ENCODE data around the gene TTYH3. TPM values are rescaled to one million over a fixed set of nuclear protein-coding genes. Genes with fewer than 3 reads are reported as not detected.

The TTYH3 gene
- total RNA-seq, 1 donor from 2014 or later = 35.6 TPM

- H3K27ac Mint-ChIP-seq = no peak overlapping the region
- H3K4me3 Mint-ChIP-seq = no peak overlapping the region
- intact Hi-C loops (cut with micrococcal nuclease) = no loop called here
- H3K27me3 Mint-ChIP-seq = no peaks in the 10 kb centered on the region
- H3K36me3 Mint-ChIP-seq (ENCODE audit: low read depth) = peaks cover 3% of the 10 kb centered on the region
- no peak for DNase-seq
- no peaks in the 10 kb centered on the region for H3K4me1 Mint-ChIP-seq
- no peaks in the 10 kb centered on the region for H3K9me3 Mint-ChIP-seq
Observed at GRCh38 chr7:2596464-2597272, 35.1 kb upstream of the TTYH3 start.

DNA sequence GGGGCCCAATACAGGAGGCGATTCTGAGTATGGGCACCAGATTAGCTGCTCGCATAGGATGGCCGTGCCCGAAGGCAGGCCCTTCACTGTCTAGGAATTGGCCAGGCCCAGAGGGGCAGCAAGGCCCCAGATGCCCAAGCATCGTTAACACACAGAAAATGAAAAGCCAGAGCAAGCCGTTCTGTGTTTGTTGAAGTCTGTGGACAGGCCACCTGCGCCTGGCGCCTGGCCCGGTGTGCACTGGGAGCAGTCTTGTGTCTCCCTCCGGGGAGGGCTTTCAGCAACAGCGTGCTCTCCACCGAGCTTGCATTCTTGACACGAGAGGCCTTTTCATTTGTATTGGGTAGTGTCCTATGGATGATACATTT, 34.5 kb upstream of the TTYH3 start:
- Mint-ChIP-seq H3K9me3 (no peaks in the 10 kb centered on the region), H3K36me3 (ENCODE audit: low read depth) (peaks cover 3% of the 10 kb centered on the region), H3K27me3 (no peaks in the 10 kb centered on the region), H3K4me3 (no peak overlapping the region), H3K27ac (no peak overlapping the region), H3K4me1 (no peaks in the 10 kb centered on the region)
- DNase-seq = no peak
- intact Hi-C loops (cut with micrococcal nuclease) = no loop called here

GRCh38 chr7:2598154-2598823, 33.5 kb upstream of the TTYH3 start:
- Mint-ChIP-seq H3K27me3 (no peaks in the 10 kb centered on the region), H3K4me3 (no peak overlapping the region), H3K4me1 (no peaks in the 10 kb centered on the region), H3K9me3 (no peaks in the 10 kb centered on the region), H3K27ac (no peak overlapping the region), H3K36me3 (ENCODE audit: low read depth) (peaks cover 1% of the 10 kb centered on the region)
- intact Hi-C loops (cut with micrococcal nuclease) = no loop called here
- DNase-seq = no peak

- Mint-ChIP-seq H3K27me3 (no peaks in the 10 kb centered on the region), H3K27ac (no peak overlapping the region), H3K4me1 (no peaks in the 10 kb centered on the region), H3K36me3 (ENCODE audit: low read depth) (no peaks in the 10 kb centered on the region), H3K9me3 (no peaks in the 10 kb centered on the region), H3K4me3 (no peak overlapping the region)
- no peak for DNase-seq
- intact Hi-C loops (cut with micrococcal nuclease) = no loop called here
Observed at GRCh38 chr7:2601065-2601464, 30.7 kb upstream of the TTYH3 start.

DNA sequence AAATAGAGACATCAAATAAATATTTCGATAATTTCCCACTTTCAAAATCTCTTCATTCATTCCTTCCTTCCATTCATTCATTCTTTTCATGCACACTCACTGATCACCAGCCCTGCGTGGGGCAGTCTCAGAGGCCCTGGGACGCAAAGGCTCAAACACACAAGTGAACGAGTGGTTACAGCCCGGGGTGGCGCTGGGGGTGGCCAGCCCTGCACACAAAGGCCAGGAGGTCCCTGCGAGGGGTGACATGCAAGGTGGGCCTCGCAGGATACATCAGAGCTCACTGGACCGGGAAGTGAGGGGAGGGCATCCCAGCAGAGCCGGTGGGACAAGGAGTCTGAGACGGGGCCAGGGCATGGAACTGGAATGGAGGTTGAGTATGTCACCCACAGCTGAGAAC, 29.9 kb upstream of the TTYH3 start:
- Mint-ChIP-seq H3K9me3 (no peaks in the 10 kb centered on the region), H3K4me1 (no peaks in the 10 kb centered on the region), H3K4me3 (no peak overlapping the region), H3K27me3 (no peaks in the 10 kb centered on the region), H3K36me3 (ENCODE audit: low read depth) (no peaks in the 10 kb centered on the region), H3K27ac (no peak overlapping the region)
- no peak for DNase-seq
- intact Hi-C loops (cut with micrococcal nuclease) = no loop called here

- Mint-ChIP-seq H3K9me3 (no peaks in the 10 kb centered on the region), H3K27ac (no peak overlapping the region), H3K4me3 (no peak overlapping the region), H3K27me3 (no peaks in the 10 kb centered on the region), H3K36me3 (ENCODE audit: low read depth) (no peaks in the 10 kb centered on the region), H3K4me1 (no peaks in the 10 kb centered on the region)
- no peak for DNase-seq
- intact Hi-C loops (cut with micrococcal nuclease) = no loop called here
Observed at GRCh38 chr7:2602406-2603043, 29.3 kb upstream of the TTYH3 start.

DNA sequence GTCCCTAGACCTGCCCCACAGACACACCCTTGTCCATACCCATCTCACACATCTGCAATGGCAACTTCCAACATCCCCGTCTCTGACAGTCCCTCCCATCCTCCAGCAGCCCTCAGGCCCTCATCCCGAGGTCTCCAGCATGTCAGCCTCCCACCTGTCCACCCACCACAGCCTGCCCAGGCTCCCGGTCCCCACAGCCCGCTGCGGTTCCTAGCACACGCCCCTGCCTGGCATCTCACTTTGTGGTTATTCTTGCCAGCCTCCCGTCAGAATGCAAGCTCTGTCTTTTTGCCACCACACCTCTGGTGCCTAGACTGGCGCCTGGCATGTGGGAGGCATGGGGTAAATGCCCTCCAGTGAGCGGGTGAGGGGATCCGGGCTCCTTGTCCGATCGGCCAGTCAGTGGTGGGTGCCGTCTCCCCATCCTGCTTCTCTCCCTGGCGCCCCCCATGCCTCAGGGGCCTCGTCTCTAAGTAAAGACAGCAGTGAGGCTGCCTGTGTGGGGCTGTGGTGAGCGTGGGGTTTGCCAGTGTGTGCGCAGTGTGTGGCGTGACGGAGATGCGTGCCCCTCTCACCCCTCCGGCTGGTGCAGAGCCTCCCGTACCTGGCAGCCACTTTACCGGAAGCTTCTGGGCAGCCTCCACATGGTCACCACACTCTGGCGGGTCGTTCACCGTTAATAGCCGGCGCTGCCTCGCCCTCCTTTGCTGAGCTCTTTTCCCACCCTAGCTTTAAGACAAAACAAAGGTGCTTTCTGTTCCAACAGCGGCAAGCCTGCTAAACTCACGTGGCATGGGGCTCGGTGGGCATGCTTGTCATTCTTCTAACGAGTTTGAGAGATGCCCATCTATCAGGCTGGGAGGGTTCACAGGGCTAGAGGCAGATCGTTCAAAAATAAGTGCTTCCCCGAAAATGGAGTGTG, 28.5 kb upstream of the TTYH3 start:
- intact Hi-C loops (cut with micrococcal nuclease) = no loop called here
- Mint-ChIP-seq H3K36me3 (ENCODE audit: low read depth) (no peaks in the 10 kb centered on the region), H3K27me3 (no peaks in the 10 kb centered on the region), H3K9me3 (no peaks in the 10 kb centered on the region), H3K27ac (no peak overlapping the region), H3K4me1 (peaks cover 2% of the 10 kb centered on the region), H3K4me3 (no peak overlapping the region)
- DNase-seq = no peak

GRCh38 chr7:2604608-2605174, 27.1 kb upstream of the TTYH3 start:
- no peak overlapping the region for H3K4me3 Mint-ChIP-seq
- H3K36me3 Mint-ChIP-seq (ENCODE audit: low read depth) = no peaks in the 10 kb centered on the region
- no peak overlapping the region for H3K27ac Mint-ChIP-seq
- peaks cover 5% of the 10 kb centered on the region for H3K4me1 Mint-ChIP-seq
- intact Hi-C loops (cut with micrococcal nuclease) = no loop called here
- no peaks in the 10 kb centered on the region for H3K9me3 Mint-ChIP-seq
- peaks cover 2% of the 10 kb centered on the region for H3K27me3 Mint-ChIP-seq
- no peak for DNase-seq

GRCh38 chr7:2605608-2606538, 25.9 kb upstream of the TTYH3 start:
- Mint-ChIP-seq H3K27me3 (peaks cover 2% of the 10 kb centered on the region), H3K9me3 (no peaks in the 10 kb centered on the region), H3K4me3 (no peak overlapping the region), H3K4me1 (peaks cover 5% of the 10 kb centered on the region), H3K36me3 (ENCODE audit: low read depth) (no peaks in the 10 kb centered on the region), H3K27ac (no peak overlapping the region)
- intact Hi-C loops (cut with micrococcal nuclease) = no loop called here
- DNase-seq = no peak

DNA sequence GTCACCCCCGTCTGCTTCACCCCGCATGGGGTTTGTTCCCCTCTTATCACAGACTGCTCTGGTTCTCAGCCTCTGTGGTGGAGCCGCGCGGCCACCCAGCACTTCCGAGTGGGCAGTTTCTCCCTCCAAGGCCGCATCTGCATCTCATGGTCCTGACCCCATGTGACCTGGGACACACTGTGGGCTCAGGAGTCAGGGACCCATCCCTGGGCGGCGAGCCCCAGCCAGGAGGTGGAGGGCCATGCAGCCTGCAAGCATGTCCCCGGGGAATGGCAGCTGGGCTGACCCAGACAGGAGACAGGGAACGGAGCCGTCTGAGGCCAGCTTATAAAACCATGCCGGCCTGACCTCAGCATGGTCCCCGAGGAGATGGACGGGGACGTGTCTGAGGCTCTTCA, 25.2 kb upstream of the TTYH3 start:
- H3K27me3 Mint-ChIP-seq = peaks cover 2% of the 10 kb centered on the region
- DNase-seq = no peak
- intact Hi-C loops (cut with micrococcal nuclease) = no loop called here
- H3K9me3 Mint-ChIP-seq = no peaks in the 10 kb centered on the region
- H3K36me3 Mint-ChIP-seq (ENCODE audit: low read depth) = no peaks in the 10 kb centered on the region
- no peak overlapping the region for H3K27ac Mint-ChIP-seq
- H3K4me1 Mint-ChIP-seq = peaks cover 5% of the 10 kb centered on the region
- H3K4me3 Mint-ChIP-seq = no peak overlapping the region

DNA sequence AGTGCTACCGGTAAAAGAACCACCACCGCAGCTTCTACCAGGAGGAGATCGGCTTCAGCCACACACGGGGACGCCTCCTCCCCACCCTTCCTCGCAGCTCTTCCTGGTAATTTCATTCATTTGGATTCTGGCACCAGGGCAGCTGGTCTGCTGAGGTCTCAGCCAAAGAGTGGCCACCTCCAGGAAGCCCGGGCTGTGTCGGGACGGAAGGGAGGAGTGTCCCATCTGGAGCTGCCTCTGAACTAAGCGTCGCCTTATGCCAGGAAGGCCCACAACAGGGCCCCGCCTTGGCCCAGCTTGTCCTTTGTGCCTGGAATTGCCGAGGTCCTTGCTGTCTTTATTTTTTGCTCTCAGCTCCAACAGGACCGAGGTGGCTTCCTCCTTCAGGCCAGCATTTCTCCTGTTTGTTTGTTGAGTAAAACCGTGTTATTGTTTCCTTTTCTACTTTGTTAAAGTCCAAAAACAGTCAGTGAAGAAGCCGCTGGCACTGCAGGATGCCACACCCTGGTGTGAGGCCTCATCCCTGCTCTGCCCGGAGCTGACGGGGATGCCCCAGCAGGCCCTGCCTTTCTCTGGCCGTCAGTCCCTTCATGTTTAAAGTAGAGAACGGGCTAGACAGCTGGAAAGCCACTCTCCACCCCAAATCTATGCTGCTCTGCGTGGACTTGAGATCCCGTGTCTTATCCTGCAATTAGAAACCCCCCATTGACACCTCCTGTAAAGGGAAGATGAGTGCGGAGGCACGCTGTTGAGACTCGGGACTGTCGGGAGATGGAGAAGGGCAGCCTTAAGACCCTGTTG, 24.5 kb upstream of the TTYH3 start:
- intact Hi-C loops (cut with micrococcal nuclease) = no loop called here
- DNase-seq = no peak
- no peaks in the 10 kb centered on the region for H3K36me3 Mint-ChIP-seq (ENCODE audit: low read depth)
- H3K4me1 Mint-ChIP-seq = peaks cover 5% of the 10 kb centered on the region
- H3K9me3 Mint-ChIP-seq = no peaks in the 10 kb centered on the region
- H3K27ac Mint-ChIP-seq = no peak overlapping the region
- no peak overlapping the region for H3K4me3 Mint-ChIP-seq
- peaks cover 2% of the 10 kb centered on the region for H3K27me3 Mint-ChIP-seq

All from activated CD4-positive, alpha-beta T cell treated with anti-CD3 and anti-CD28 coated beads, Interleukin-2, amount 10 ng/mL, durations not matched to agents 24 days and 14 days (primary cell).